Thyroid gland (tissue), 4 donors: Measurements from ENCODE around the gene ACAN. TPM values are rescaled to one million over a fixed set of nuclear protein-coding genes. Genes with fewer than 3 reads are reported as not detected.

Experiments used
- DNase-seq, 2 donors: peaks; one replicate each; pipeline ENCODE4 v3.0.0-alpha.2; 2019
- H3K27ac ChIP-seq, 3 donors: fragments of 200-600 bp; sonication (generic); 1 replicate in 2 of 3; 2 replicates in 1 of 3; pipeline ENCODE4 v1.5.1; 2016 to 2019; ENCODE audit warnings: mild to moderate bottlenecking in 1 of 3, moderate library complexity in 1 of 3
- H3K27me3 ChIP-seq: fragments of 200-600 bp; sonication (generic); one replicate; pipeline ENCODE4 v1.5.1; 2019
- H3K36me3 ChIP-seq, 2 donors: fragments of 200-600 bp; sonication (generic); one replicate each; pipeline ENCODE4 v1.5.1; 2016 to 2019
- H3K4me1 ChIP-seq, 2 donors: fragments of 200-600 bp; sonication (generic); one replicate each; pipeline ENCODE4 v1.5.1; 2017 to 2019
- H3K4me3 ChIP-seq, 3 donors: fragments of 200-600 bp; sonication (generic); replicated peaks in 1 of 3; 1 replicate in 2 of 3; 2 replicates in 1 of 3; pipeline ENCODE4 v1.5.1; 2016; ENCODE audit warnings: mild to moderate bottlenecking in 1 of 3
- H3K9me3 ChIP-seq: fragments of 200-600 bp; sonication (generic); one replicate; pipeline ENCODE4 v1.5.1; 2017
- POLR2A ChIP-seq, 2 donors: fragments of 450-650 bp; IDR thresholded peaks; one replicate each; pipeline ENCODE4 v1.6.1; 2017; ENCODE audit warnings: antibody characterized with exemption in 2 of 2, mild to moderate bottlenecking in 2 of 2, moderate library complexity in 1 of 2
- whole genome bisulfite sequencing, 2 donors: methylation state at CpG; one replicate each; pipeline ENCODE4 v1.1.5; 2017; 5-methylcytosine and 5-hydroxymethylcytosine counted together
- intact Hi-C: fragments of 100-400 bp; cut with DNase I; formaldehyde crosslinking; loops from one replicate; pipeline ENCODE4 v1.15.1; 2023
- total RNA-seq, 4 donors: library from RNA; depleted of rRNA; stranded (reverse); fragments of >200 nt; gene quantifications; one replicate each; pipeline ENCODE4 v1.2.3, GENCODE V29; 2016
- TF ChIP-seq, protein P1 (sequence below), 6 experiments: fragments of 200-600 bp in 3 of 6; fragments of 450-650 bp in 3 of 6; sonication (generic) in 3 of 6; IDR thresholded peaks; one replicate each; pipeline ENCODE4 v1.5.1; 2016 to 2019; ENCODE audit warnings: antibody characterized with exemption in 6 of 6, mild to moderate bottlenecking in 2 of 6, inconsistent platforms in 1 of 6, moderate library complexity in 1 of 6

ACAN gene
- total RNA-seq, 4 donors from 2014 or later: 0.13 to 0.73 (median 0.25) TPM; not detected in 1

- Histone ChIP-seq H3K36me3 (no peaks in the 10 kb centered on the region), H3K4me1 (no peaks in the 10 kb centered on the region), H3K9me3 (no peaks in the 10 kb centered on the region), H3K27me3 (no peaks in the 10 kb centered on the region), H3K27ac (no peak overlapping the region), H3K4me3 (no peak overlapping the region)
- intact Hi-C loops: no loop called here
- TF ChIP-seq, protein P1, sequence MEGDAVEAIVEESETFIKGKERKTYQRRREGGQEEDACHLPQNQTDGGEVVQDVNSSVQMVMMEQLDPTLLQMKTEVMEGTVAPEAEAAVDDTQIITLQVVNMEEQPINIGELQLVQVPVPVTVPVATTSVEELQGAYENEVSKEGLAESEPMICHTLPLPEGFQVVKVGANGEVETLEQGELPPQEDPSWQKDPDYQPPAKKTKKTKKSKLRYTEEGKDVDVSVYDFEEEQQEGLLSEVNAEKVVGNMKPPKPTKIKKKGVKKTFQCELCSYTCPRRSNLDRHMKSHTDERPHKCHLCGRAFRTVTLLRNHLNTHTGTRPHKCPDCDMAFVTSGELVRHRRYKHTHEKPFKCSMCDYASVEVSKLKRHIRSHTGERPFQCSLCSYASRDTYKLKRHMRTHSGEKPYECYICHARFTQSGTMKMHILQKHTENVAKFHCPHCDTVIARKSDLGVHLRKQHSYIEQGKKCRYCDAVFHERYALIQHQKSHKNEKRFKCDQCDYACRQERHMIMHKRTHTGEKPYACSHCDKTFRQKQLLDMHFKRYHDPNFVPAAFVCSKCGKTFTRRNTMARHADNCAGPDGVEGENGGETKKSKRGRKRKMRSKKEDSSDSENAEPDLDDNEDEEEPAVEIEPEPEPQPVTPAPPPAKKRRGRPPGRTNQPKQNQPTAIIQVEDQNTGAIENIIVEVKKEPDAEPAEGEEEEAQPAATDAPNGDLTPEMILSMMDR (IDR thresholded peaks at IDR 0.05): no peak
- no peak for TF ChIP-seq POLR2A (IDR thresholded peaks at IDR 0.05)
- 89 to 90% methylated on average over 1 of the region's 1 CpG for WGBS, 2 donors
- no peak for DNase-seq
Observed at GRCh38 chr15:88791637-88792036, 11.6 kb upstream of the ACAN start.

DNA sequence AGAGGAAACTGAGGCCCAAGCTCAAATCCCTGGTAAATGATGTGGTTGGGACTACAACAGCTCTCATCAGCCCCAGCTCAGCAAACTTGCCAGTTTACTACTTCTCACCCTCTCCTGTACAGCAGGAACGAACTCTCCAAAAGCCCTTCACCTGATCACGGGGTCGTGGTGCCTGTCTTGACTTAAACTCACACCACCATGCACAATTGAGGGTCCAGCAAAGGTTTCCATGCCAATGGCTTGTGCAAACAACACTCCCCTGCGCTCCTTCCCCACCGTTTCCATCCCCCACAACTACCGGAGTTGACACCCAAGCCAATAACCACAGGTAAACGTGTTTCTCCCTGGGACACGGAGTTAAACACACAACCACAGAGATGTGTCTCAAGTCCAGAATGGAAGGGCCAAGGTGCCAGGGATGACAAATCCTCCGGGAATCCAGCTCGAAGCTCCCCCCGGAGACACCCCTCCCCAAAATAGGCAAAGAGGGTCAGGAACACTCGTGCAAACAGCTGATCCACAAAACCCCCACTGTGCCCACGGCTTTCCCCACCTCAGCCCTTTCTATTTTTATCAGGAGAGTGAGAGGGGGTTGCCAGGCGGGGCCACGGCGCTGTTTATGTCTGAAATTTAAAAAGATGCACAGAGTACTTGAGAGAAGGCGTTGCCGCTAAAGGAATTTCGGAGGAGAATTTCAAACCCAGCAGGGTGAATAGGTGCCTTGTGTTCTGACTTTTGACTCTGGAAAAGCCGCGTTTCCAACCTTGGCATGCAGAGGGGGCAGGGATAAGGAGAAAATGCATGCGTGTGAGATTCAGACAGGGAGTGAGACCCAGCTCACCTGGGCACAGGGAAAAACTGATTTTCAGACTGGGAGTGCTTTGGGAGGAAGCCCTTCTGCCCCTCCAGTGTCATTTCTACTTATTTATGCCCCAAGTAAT lies 10.6 kb upstream of the ACAN start:
- H3K4me1 ChIP-seq: no peaks in the 10 kb centered on the region
- TF ChIP-seq, protein P1 (IDR thresholded peaks at IDR 0.05): no peak
- TF ChIP-seq POLR2A (IDR thresholded peaks at IDR 0.05): no peak
- no peak for DNase-seq
- no peak overlapping the region for H3K27ac ChIP-seq
- 21 to 25% methylated on average over 22 of the region's 22 CpGs for WGBS, 2 donors
- H3K9me3 ChIP-seq: no peaks in the 10 kb centered on the region
- intact Hi-C loops: no loop called here
- H3K27me3 ChIP-seq: no peaks in the 10 kb centered on the region
- no peak overlapping the region for H3K4me3 ChIP-seq
- H3K36me3 ChIP-seq: no peaks in the 10 kb centered on the region

GRCh38 chr15:88794001-88794400 lies 9.2 kb upstream of the ACAN start:
- 75 to 88% methylated on average over 5 of the region's 5 CpGs for WGBS, 2 donors
- Histone ChIP-seq H3K4me1 (no peaks in the 10 kb centered on the region), H3K27me3 (no peaks in the 10 kb centered on the region), H3K36me3 (no peaks in the 10 kb centered on the region), H3K4me3 (no peak overlapping the region), H3K9me3 (no peaks in the 10 kb centered on the region), H3K27ac (no peak overlapping the region)
- DNase-seq: no peak
- TF ChIP-seq POLR2A (IDR thresholded peaks at IDR 0.05): no peak
- TF ChIP-seq, protein P1 (IDR thresholded peaks at IDR 0.05): no peak
- intact Hi-C loops: no loop called here

DNA sequence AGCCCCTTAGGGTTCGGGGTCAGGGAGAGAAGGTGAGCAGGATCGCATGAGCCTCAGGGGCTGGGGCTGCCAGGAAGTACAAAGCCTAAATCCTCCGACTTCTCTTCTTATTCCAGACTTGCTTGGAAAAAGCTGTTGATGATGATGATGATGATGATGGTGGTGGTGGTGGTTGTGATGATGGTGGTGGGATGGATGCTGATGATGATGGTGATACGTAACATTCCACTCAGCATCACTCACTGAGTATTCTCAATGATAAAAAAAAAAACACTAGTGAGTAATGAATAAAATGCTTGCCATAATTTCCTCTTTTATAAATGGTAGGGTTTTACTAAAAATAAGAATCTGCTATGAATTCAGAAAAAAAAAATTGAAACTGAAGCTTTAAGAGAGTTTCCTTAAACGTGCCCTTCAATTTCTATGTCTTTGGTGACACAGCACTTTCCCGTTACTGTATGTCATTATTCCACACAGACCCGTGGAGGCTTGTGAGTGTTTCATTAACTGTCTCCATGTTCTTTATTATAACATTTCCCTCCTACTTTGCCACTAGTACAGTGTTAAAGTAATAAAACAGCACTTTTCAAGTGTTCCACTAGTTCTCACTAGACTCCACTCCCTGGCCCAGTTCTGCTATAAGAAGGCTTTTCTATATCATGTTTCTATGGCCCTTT lies 5.4 kb upstream of the ACAN start:
- TF ChIP-seq POLR2A (IDR thresholded peaks at IDR 0.05): no peak
- TF ChIP-seq, protein P1 (IDR thresholded peaks at IDR 0.05): no peak
- 72 to 80% methylated on average over 7 of the region's 7 CpGs for WGBS, 2 donors
- Histone ChIP-seq H3K27ac (no peak overlapping the region), H3K36me3 (no peaks in the 10 kb centered on the region), H3K27me3 (no peaks in the 10 kb centered on the region), H3K9me3 (no peaks in the 10 kb centered on the region), H3K4me1 (no peaks in the 10 kb centered on the region), H3K4me3 (no peak overlapping the region)
- intact Hi-C loops: no loop called here
- no peak for DNase-seq

- no peak for DNase-seq
- H3K9me3 ChIP-seq: no peaks in the 10 kb centered on the region
- TF ChIP-seq POLR2A (IDR thresholded peaks at IDR 0.05): no peak
- TF ChIP-seq, protein P1 (IDR thresholded peaks at IDR 0.05): no peak
- H3K27ac ChIP-seq: no peak overlapping the region
- 82% methylated on average over 4 of the region's 4 CpGs for WGBS, 2 donors
- H3K4me1 ChIP-seq: no peaks in the 10 kb centered on the region
- H3K36me3 ChIP-seq: no peaks in the 10 kb centered on the region
- no peak overlapping the region for H3K4me3 ChIP-seq
- intact Hi-C loops: no loop called here
- no peaks in the 10 kb centered on the region for H3K27me3 ChIP-seq
Observed at GRCh38 chr15:88799341-88799740, 3.9 kb upstream of the ACAN start.
